HuH-7.5 (cell line): ENCODE measurements around the gene TRA2B.

ENCODE experiments used
- DNase-seq: peaks from one replicate; pipeline ENCODE4 v3.0.0; 2011; ENCODE audit warnings: low spot score

TRA2B gene

DNA sequence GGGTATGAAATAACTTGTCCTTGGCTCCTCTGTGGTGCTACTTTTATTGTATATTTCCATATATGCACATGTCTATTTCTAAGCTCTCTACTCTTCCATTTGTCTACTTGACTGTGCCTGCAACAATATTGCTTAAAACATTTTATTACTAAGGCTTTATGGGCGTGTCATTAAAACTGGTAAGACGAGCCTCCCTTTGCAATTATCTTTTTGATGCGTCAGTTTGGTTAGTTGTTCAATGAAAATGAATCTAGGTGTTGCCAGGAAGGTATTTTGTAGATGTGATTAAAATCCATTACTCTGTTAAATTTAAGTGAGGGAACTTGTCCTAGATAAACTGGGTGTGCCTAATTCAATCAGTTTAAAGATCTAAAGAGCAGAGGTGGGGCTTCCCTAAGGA, 12.9 kb upstream of the TRA2B start:
- DNase-seq, result no peak

GRCh38 chr3:185949515-185949914, 11.7 kb upstream of the TRA2B start:
- DNase-seq, result no peak

DNA sequence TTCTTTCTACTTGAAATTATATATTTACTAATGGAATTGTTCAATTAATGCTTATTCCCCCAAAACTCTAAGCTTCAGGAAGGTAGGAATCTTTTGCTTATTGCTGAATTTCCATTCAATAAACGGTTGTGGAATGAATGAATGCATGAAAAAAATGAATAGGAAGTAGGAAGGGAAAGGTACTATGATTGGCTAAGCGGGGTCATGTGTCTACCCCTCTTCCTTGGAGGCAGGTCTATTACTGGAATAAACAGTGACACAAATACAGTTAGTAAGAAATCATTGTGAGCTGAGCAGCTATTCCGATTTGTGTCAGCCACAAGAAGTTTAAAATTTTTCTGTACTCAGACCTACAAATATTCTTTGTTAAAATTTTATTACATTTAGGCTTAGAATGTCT, 10.5 kb upstream of the TRA2B start:
- DNase-seq, result no peak

- no peak for DNase-seq
Measured at GRCh38 chr3:185943760-185944106, 5.9 kb upstream of the TRA2B start.

DNA sequence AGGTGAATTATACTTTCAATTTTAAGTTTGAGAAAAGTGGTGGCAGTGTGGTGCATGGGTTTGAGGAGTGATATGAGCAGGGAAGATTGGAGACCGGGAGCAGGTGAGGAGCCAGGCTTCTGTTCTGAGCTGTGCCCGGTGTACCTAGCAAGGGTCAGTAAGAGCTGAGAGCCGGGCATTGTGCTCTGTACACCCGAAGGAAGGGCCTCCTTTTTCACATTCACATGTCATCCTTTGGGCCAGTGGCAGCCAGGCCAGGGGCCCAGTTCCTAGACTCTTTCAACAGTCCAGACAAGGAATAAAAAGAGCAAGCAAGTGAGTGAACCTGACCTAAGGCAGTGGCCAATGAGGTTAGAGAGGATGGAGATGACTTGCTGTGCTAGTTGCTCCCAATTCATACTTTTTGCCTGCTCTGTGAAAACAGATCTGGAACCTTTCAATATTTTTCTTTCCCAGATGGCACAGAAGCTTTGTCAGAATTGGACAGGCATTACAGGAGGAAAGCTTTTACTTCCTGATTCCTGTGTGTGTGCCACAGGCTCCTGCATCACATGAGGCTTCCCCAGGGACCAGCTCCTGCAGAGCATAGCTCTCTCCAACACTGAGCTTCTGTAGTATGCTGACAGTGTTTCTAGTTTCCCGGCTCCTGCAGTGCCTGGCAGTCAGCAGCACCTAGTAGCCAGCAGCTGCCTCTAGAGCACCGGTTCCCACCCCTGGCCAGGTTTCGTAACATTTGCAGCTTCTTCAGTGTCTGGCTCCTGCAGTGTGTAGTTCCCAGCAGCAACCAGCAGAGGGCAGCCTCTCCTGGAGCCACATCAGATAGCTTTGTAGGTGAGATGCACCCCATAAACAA, 5.3 kb upstream of the TRA2B start:
- peak; percentile 72 for DNase-seq

- no peak for DNase-seq
Measured at GRCh38 chr3:185942396-185942795, 4.6 kb upstream of the TRA2B start.

DNA sequence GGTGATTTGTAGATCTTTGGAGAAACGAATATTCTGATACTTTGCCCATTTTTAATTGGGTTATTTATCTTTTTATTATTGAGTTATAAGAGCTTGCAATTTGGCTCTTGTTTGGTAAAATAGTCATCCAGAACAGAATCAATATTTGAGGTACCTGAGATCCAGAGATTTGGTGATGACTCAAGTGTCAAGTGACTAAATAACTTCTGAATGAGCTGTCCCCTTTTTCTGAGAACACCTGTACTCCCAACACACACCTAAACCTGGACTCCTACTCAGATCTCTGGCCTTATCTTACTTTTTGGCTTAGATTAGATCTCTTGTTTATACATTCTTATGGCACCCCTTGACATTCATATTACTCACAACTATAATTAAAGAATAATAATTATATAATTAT, 3.1 kb upstream of the TRA2B start:
- no peak for DNase-seq

DNA sequence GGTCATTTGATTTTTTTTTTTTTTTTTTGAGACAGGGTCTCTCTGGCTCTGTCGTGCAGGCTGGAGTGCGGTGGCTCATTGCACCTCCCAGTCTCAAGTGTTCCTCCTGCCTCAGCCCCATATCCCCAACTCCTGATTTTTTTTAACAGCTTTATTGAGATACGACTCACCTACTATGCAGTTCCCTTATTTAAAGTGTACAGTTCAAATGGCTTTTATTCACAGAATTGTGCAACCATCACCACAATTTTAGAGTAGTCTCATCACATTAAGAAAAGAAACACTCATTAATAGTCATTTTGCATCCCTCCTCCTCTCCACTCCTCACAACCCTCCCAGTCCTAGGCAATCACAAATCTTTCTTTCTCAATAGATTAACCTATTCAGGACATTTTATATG, 1.9 kb upstream of the TRA2B start:
- no peak for DNase-seq

DNA sequence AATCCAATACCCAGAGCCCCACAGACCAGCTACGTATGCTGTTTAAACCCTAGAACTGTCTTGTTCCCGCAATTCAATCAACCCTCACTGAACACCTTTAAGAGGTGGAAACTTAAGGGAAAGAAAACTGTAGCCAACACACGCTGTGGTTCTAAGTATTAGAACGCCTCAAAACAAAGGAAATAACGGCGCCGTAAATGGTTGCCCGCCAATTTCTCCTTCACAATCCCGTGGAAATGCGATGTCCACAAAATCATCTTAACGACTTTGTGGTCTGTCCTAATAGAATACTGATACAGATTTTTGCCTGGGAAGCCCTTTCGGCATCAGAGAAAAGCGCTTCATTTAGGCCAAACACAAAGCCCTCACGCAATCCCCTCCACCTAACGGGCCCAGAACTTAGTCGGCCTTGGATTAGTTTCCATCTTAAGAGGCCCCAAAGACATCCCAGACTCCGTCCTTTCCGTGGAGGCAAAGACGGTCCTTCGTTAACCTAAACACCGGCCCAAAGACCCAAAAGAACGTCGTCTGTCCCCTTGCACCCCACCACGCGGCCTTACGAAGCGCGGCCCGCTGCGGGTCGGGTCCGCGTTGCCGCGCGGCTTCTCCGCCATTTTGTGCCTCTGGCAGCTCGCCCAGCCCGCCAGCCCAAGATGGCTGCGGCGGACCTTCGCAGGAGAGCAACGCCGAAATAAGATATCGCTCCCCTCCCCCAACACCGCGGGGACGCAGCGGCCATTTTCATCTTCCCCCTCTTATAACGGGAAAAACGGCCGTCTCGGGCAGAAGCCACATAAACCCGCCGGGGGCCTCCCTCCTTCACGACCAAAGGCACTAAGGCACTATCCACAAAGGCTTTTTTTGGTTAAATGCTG, 763 bp downstream of the TRA2B start:
- no peak for DNase-seq

GRCh38 chr3:185936273-185936629, 1.6 kb downstream of the TRA2B start:
- no peak for DNase-seq

- no peak for DNase-seq
Measured at GRCh38 chr3:185935465-185936272, 2.1 kb downstream of the TRA2B start.

DNA sequence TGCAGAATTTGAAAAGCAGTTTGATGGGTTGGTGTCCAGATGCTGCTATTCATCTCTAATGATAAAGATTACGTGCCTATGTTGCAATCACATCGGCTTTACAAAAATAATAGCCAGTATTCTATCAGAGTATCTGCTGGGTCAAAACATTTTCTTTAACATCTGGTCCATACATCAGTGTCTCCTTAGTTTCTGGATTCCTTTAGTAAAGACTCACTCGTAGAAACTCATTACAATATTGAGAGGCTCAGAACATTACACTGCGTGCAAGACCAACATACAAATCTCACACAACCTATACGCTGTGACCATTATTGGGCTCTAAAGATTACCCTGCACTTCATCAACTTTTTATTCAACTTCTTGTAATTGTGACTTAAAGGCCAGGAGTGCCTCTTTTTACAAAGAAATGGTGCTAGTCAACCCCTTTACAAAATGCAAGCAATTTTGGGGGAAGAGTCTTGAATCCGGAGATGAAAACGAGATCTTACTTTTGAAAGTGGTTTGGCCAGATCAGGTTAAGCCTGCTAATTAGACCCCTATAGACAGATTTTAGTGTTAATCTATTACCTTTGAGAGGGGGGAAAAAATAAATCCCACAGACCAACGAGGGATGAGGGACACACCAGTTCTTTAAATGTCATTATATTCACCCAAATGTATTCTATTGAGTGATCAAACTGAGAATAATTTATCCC, 2.9 kb downstream of the TRA2B start:
- no peak for DNase-seq

GRCh38 chr3:185934174-185934557, 3.6 kb downstream of the TRA2B start:
- DNase-seq, result no peak

GRCh38 chr3:185933374-185934173, 4.2 kb downstream of the TRA2B start:
- DNase-seq, result no peak

DNA sequence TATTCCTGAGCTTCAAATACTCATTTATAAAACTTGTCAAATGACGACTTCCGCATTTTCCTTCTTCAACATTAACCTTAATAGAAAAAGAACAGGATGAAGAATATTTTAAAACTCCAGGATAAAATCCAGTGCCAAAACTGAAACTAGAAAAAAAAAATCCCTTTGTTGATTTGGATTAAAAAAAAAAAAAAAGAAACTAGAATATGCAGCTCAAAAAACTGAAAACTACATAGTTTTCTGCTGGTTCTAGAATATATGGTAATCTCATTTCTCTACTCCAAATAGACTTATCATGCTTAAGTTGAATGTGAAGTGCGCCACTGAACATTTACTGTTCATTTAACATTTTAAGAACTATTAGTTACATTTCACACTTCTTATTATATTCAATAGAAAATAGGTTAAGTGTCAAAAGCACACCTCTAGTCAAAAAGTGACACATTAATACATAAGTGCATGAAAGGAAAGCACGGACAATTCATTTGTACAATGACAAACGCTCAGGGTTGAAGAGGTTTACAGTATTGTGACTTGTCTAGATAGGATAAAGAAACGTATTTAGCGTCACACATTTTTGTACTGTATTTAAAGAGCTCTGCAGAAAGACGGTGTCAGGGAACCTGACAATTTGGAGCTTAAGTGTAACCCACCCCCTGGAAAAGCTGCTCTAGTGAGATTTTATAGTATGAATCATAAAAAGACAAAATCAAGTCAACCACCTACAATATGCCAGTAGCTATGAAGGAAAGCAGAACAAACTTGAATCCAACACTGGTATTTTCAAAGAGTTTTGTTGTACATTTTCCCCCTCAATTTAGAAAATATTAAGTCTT, 5.8 kb downstream of the TRA2B start:
- DNase-seq, result no peak

DNA sequence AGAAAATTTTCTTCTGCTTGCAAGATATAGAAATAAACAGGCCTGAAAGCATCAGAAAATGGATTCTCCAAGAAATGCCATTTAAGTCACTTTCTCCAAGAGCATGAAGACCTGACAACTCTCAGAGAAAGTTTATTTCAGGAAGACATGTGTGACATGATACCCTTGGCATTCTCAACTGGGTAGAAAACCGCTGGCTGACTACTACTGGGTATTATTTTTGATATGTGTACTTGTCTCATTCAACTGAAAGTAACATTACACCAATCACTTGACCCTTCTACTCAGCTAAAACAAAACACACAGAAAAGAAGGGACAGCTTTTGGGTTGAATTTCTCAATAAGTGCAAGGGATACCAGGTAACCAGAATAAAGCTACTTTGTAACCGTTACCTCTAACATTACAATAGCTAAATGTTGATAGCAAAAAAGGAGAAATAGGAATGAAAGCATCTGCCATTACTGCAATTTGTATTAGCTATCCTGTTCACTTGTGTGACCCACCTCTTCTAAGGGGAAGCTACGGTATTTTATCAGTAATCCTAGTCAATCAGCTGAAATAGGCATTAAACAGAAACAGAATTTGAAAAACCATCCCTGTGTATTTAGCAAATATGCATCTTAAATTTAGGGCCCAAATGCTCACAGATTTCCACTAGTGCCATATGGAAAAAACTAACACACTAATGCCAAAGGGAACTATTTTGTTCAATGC, 7.3 kb downstream of the TRA2B start:
- no peak for DNase-seq

- no peak for DNase-seq
Measured at GRCh38 chr3:185929192-185930151, 8.3 kb downstream of the TRA2B start.

- no peak for DNase-seq
Measured at GRCh38 chr3:185928496-185928895, 9.3 kb downstream of the TRA2B start.
